Thoracic aorta (tissue), 2 donors: ENCODE results near the gene CCDC34. TPM values are rescaled to one million over a fixed set of nuclear protein-coding genes. Genes with fewer than 3 reads are reported as not detected.

ENCODE experiments used
- ATAC-seq: fragments of 150-250 bp; one replicate; pipeline ENCODE4 v1.8.0; 2017; ENCODE audit warnings: low read depth; ENCODE audit not compliant: insufficient number of reproducible peaks, low FRiP score
- DNase-seq: peaks from one replicate; pipeline ENCODE4 v3.0.0-alpha.2; 2020; ENCODE audit warnings: low spot score
- H3K27ac ChIP-seq, 2 donors: fragments of 200-600 bp; sonication (generic); 1 replicate in 1 of 2; 2 replicates in 1 of 2; pipeline ENCODE4 v1.5.1; 2016; ENCODE audit warnings: mild to moderate bottlenecking in 2 of 2, moderate library complexity in 2 of 2
- H3K27me3 ChIP-seq: fragments of 200-600 bp; sonication (generic); replicated peaks from 2 replicates; pipeline ENCODE4 v1.6.0; 2016; ENCODE audit warnings: mild to moderate bottlenecking; ENCODE audit not compliant: insufficient read depth
- H3K36me3 ChIP-seq: fragments of 200-600 bp; sonication (generic); one replicate; pipeline ENCODE4 v1.5.1; 2016
- H3K4me1 ChIP-seq, 2 donors: fragments of 200-600 bp; sonication (generic); 1 replicate in 1 of 2; 2 replicates in 1 of 2; pipeline versions ENCODE4 v1.5.1 to v1.6.0; 2016; ENCODE audit warnings: low read depth in 2 of 2, mild to moderate bottlenecking in 1 of 2; ENCODE audit not compliant: control insufficient read depth in 1 of 2
- H3K4me3 ChIP-seq: fragments of 200-600 bp; sonication (generic); 2 replicates; pipeline ENCODE4 v1.5.1; 2016; ENCODE audit warnings: mild to moderate bottlenecking
- H3K9me3 ChIP-seq: fragments of 200-600 bp; sonication (generic); 2 replicates; pipeline ENCODE4 v1.5.1; 2016
- CTCF ChIP-seq: fragments of 200-600 bp; sonication (generic); IDR thresholded peaks from one replicate; pipeline ENCODE4 v1.5.1; 2019; ENCODE audit warnings: antibody characterized with exemption
- total RNA-seq, 2 donors: library from RNA; depleted of rRNA; stranded (reverse); fragments of >200 nt; gene quantifications; one replicate each; pipeline versions ENCODE4 v1.1.0 to v1.2.3, GENCODE V29; 2016

CCDC34 gene
- total RNA-seq, 2 donors from 2014 or later, result 1.5 to 2.3 TPM

GRCh38 chr11:27409049-27409448 lies 46.0 kb upstream of the CCDC34 start:
- ATAC-seq, result no peak

GRCh38 chr11:27408246-27408800 lies 45.3 kb upstream of the CCDC34 start:
- Histone ChIP-seq H3K4me1 (peaks cover 31 to 58% of the 10 kb centered on the region in 2 donors), H3K4me3 (no peak overlapping the region), H3K36me3 (no peaks in the 10 kb centered on the region), H3K27ac (peak overlapping the region; percentile 13 to 16), H3K9me3 (no peaks in the 10 kb centered on the region), H3K27me3 (no peaks in the 10 kb centered on the region)
- DNase-seq (no peak), ATAC-seq (no peak)
- no peak for TF ChIP-seq CTCF

More at GRCh38 chr11:27409049-27409448, 46.0 kb upstream of the CCDC34 start:
- Histone ChIP-seq H3K36me3 (no peaks in the 10 kb centered on the region), H3K27ac (peak overlapping the region; percentile 13 to 16), H3K4me1 (peaks cover 30 to 57% of the 10 kb centered on the region in 2 donors), H3K27me3 (no peaks in the 10 kb centered on the region), H3K4me3 (no peak overlapping the region), H3K9me3 (no peaks in the 10 kb centered on the region)
- DNase-seq, result no peak
- TF ChIP-seq CTCF, result no peak

GRCh38 chr11:27406498-27407354 lies 43.7 kb upstream of the CCDC34 start:
- Histone ChIP-seq H3K27ac (peak overlapping the region; percentile 58 to 60), H3K27me3 (no peaks in the 10 kb centered on the region), H3K4me3 (no peak overlapping the region), H3K4me1 (peaks cover 31 to 58% of the 10 kb centered on the region in 2 donors), H3K36me3 (no peaks in the 10 kb centered on the region), H3K9me3 (no peaks in the 10 kb centered on the region)
- no peak for TF ChIP-seq CTCF
- DNase-seq, result no peak
- peak; percentile 48 for ATAC-seq

GRCh38 chr11:27405134-27405533 lies 42.1 kb upstream of the CCDC34 start:
- peak overlapping the region; percentile 17 for H3K4me3 ChIP-seq
- no peak for ATAC-seq
- H3K4me1 ChIP-seq, result peaks cover 31 to 58% of the 10 kb centered on the region in 2 donors
- TF ChIP-seq CTCF, result no peak
- H3K36me3 ChIP-seq, result no peaks in the 10 kb centered on the region
- DNase-seq, result no peak
- peak overlapping the region in 1 of 2 donors; percentile 45 for H3K27ac ChIP-seq
- no peaks in the 10 kb centered on the region for H3K27me3 ChIP-seq
- H3K9me3 ChIP-seq, result no peaks in the 10 kb centered on the region

GRCh38 chr11:27404427-27404826 lies 41.4 kb upstream of the CCDC34 start:
- no peak for DNase-seq
- Histone ChIP-seq H3K27me3 (no peaks in the 10 kb centered on the region), H3K4me3 (no peak overlapping the region), H3K27ac (peak overlapping the region in 1 of 2 donors; percentile 45), H3K4me1 (peaks cover 31 to 54% of the 10 kb centered on the region in 2 donors), H3K9me3 (no peaks in the 10 kb centered on the region), H3K36me3 (no peaks in the 10 kb centered on the region)
- no peak for ATAC-seq
- TF ChIP-seq CTCF, result no peak
